Hepatocyte (in vitro differentiated cells): ENCODE measurements around the gene TULP4. TPM values are rescaled to one million over a fixed set of nuclear protein-coding genes. Genes with fewer than 3 reads are reported as not detected.

Experiments used
- DNase-seq: peaks from one replicate; pipeline ENCODE4 v3.0.0-alpha.2; 2016; ENCODE audit warnings: low spot score
- H2AFZ ChIP-seq: fragments of 200-600 bp; sonication (generic); 2 replicates; pipeline ENCODE4 v1.6.0; 2016; ENCODE audit warnings: antibody characterized with exemption, mild to moderate bottlenecking
- H3K27ac ChIP-seq: fragments of 200-600 bp; sonication (generic); 2 replicates; pipeline ENCODE4 v1.5.1; 2016; ENCODE audit warnings: mild to moderate bottlenecking
- H3K27me3 ChIP-seq: fragments of 200-600 bp; sonication (generic); 2 replicates; pipeline ENCODE4 v1.6.1; 2016
- H3K36me3 ChIP-seq: fragments of 200-600 bp; sonication (generic); replicated peaks from 2 replicates; pipeline ENCODE4 v1.5.1; 2016; ENCODE audit warnings: low read depth; ENCODE audit not compliant: insufficient read depth
- H3K4me1 ChIP-seq: fragments of 200-600 bp; sonication (generic); 2 replicates; pipeline ENCODE4 v1.5.1; 2016; ENCODE audit warnings: mild to moderate bottlenecking, moderate library complexity; ENCODE audit not compliant: insufficient read depth
- H3K4me2 ChIP-seq: fragments of 200-600 bp; sonication (generic); 2 replicates; pipeline ENCODE4 v1.6.0; 2016
- H3K4me3 ChIP-seq: fragments of 200-600 bp; sonication (generic); 2 replicates; pipeline ENCODE4 v1.5.1; 2016; ENCODE audit warnings: mild to moderate bottlenecking
- H3K79me2 ChIP-seq: fragments of 200-600 bp; sonication (generic); 2 replicates; pipeline ENCODE4 v1.6.0; 2017; ENCODE audit warnings: mild to moderate bottlenecking
- H3K9me2 ChIP-seq: fragments of 200-600 bp; sonication (generic); replicated peaks from 2 replicates; pipeline ENCODE4 v1.6.0; 2017; ENCODE audit warnings: mild to moderate bottlenecking; ENCODE audit not compliant: insufficient read depth
- H3K9me3 ChIP-seq: fragments of 200-600 bp; sonication (generic); 2 replicates; pipeline ENCODE4 v1.5.1; 2016; ENCODE audit warnings: low read depth, mild to moderate bottlenecking
- H4K20me1 ChIP-seq: fragments of 200-600 bp; sonication (generic); 2 replicates; pipeline ENCODE4 v1.6.0; 2016; ENCODE audit warnings: mild to moderate bottlenecking; ENCODE audit not compliant: insufficient read depth, poor library complexity, severe bottlenecking
- CTCF ChIP-seq: fragments of 200-600 bp; sonication (generic); IDR thresholded peaks from 2 replicates; pipeline ENCODE4 v1.5.1; 2016; ENCODE audit warnings: antibody characterized with exemption, mild to moderate bottlenecking; ENCODE audit not compliant: poor library complexity
- EZH2 ChIP-seq: fragments of 200-600 bp; sonication (generic); IDR thresholded peaks from 2 replicates; pipeline ENCODE4 v1.6.1; 2016; ENCODE audit warnings: antibody characterized with exemption, mild to moderate bottlenecking, borderline replicate concordance
- EZH2phosphoT487 ChIP-seq: fragments of 200-600 bp; sonication (generic); IDR thresholded peaks from one replicate; pipeline ENCODE4 v1.6.1; 2018; ENCODE audit warnings: antibody characterized with exemption, mild to moderate bottlenecking, low read depth, moderate library complexity; ENCODE audit not compliant: unreplicated experiment, severe bottlenecking
- WGBS: methylation state at CpG from one replicate; pipeline ENCODE4 v1.1.6; 2016; ENCODE audit warnings: low lambda C conversion rate; ENCODE audit errors: missing lambda C conversion rate; 5-methylcytosine and 5-hydroxymethylcytosine counted together
- polyA plus RNA-seq: library from polyadenylated mRNA; unstranded; fragments of >200 nt; fragmentation: Nextera tagmentation; extraction: Ambion mirVana; gene quantifications from 2 replicates; pipeline ENCODE4 v1.2.1, GENCODE V29; 2016
- total RNA-seq: library from RNA; depleted of rRNA; stranded (reverse); fragments of >200 nt; gene quantifications from 2 replicates; pipeline ENCODE4 v1.2.3, GENCODE V29; 2014

The TULP4 gene
- total and polyA plus RNA-seq, 2 experiments from 2014 or later, result 30.1 to 129 TPM

GRCh38 chr6:158457131-158457530 lies 144.9 kb downstream of the TULP4 start:
- WGBS, result 76% methylated on average over 7 of the region's 7 CpGs

GRCh38 chr6:158457616-158458278 lies 145.5 kb downstream of the TULP4 start:
- Histone ChIP-seq H3K4me2 (no peak overlapping the region), H3K4me1 (no peaks in the 10 kb centered on the region), H4K20me1 (no peaks in the 10 kb centered on the region), H3K27ac (peak overlapping the region; percentile 18), H3K4me3 (no peak overlapping the region), H3K79me2 (no peaks in the 10 kb centered on the region), H2AFZ (no peak overlapping the region), H3K9me3 (no peaks in the 10 kb centered on the region), H3K9me2 (no peaks in the 10 kb centered on the region), H3K36me3 (no peaks in the 10 kb centered on the region), H3K27me3 (no peaks in the 10 kb centered on the region)
- no peak for TF ChIP-seq EZH2phosphoT487
- TF ChIP-seq EZH2, result no peak
- no peak for TF ChIP-seq CTCF
- no peak for DNase-seq
- 92% methylated on average over 4 of the region's 4 CpGs for WGBS

More at GRCh38 chr6:158457131-158457530, 144.9 kb downstream of the TULP4 start:
- Histone ChIP-seq H3K4me3 (no peak overlapping the region), H2AFZ (no peak overlapping the region), H3K9me3 (no peaks in the 10 kb centered on the region), H3K4me1 (no peaks in the 10 kb centered on the region), H3K4me2 (no peak overlapping the region), H4K20me1 (no peaks in the 10 kb centered on the region), H3K27ac (peak overlapping the region; percentile 18), H3K36me3 (no peaks in the 10 kb centered on the region), H3K27me3 (no peaks in the 10 kb centered on the region), H3K79me2 (no peaks in the 10 kb centered on the region), H3K9me2 (no peaks in the 10 kb centered on the region)
- TF ChIP-seq EZH2 (no peak), EZH2phosphoT487 (no peak)
- no peak for DNase-seq

- Histone ChIP-seq H2AFZ (no peak overlapping the region), H3K27me3 (no peaks in the 10 kb centered on the region), H3K9me3 (no peaks in the 10 kb centered on the region), H3K79me2 (no peaks in the 10 kb centered on the region), H3K9me2 (no peaks in the 10 kb centered on the region), H3K27ac (no peak overlapping the region), H3K36me3 (no peaks in the 10 kb centered on the region), H3K4me2 (no peak overlapping the region), H4K20me1 (no peaks in the 10 kb centered on the region), H3K4me3 (no peak overlapping the region), H3K4me1 (no peaks in the 10 kb centered on the region)
- no peak for DNase-seq
- 86% methylated on average over 4 of the region's 4 CpGs for WGBS
- TF ChIP-seq EZH2phosphoT487, result no peak
- TF ChIP-seq CTCF, result no peak
- no peak for TF ChIP-seq EZH2
Observed at GRCh38 chr6:158459726-158460125, 147.5 kb downstream of the TULP4 start.

- no peak for DNase-seq
- Histone ChIP-seq H3K27me3 (no peaks in the 10 kb centered on the region), H4K20me1 (no peaks in the 10 kb centered on the region), H3K79me2 (no peaks in the 10 kb centered on the region), H3K9me3 (no peaks in the 10 kb centered on the region), H3K27ac (no peak overlapping the region), H3K36me3 (no peaks in the 10 kb centered on the region), H2AFZ (no peak overlapping the region), H3K4me1 (no peaks in the 10 kb centered on the region), H3K9me2 (no peaks in the 10 kb centered on the region), H3K4me2 (no peak overlapping the region), H3K4me3 (no peak overlapping the region)
- 61% methylated on average over 2 of the region's 2 CpGs for WGBS
- TF ChIP-seq EZH2phosphoT487 (no peak), CTCF (no peak), EZH2 (no peak)
Observed at GRCh38 chr6:158460602-158461169, 148.4 kb downstream of the TULP4 start.
